HL-60 (cell line): ENCODE data around the gene POM121L2.

Experiments used
- DNase-seq, 2 experiments: peaks; one replicate each; pipeline ENCODE4 v3.0.0-alpha.2; 2010 to 2020; ENCODE audit warnings: low read depth in 1 of 2, low spot score in 1 of 2
- H3K27ac ChIP-seq: fragments of 250-450 bp; sonication (Bioruptor Pico); replicated peaks from 2 replicates; pipeline ENCODE4 v1.5.1; 2020; ENCODE audit warnings: mild to moderate bottlenecking, moderate library complexity
- H3K27me3 ChIP-seq: fragments of 250-450 bp; sonication (Bioruptor Pico); 2 replicates; pipeline ENCODE4 v1.5.1; 2021; ENCODE audit warnings: mild to moderate bottlenecking, moderate library complexity; ENCODE audit not compliant: insufficient read depth, poor library complexity, severe bottlenecking
- H3K4me3 ChIP-seq: replicated peaks from 2 replicates; pipeline ENCODE4 v1.5.1; 2011; ENCODE audit warnings: mild to moderate bottlenecking, control low read depth, low read length; ENCODE audit not compliant: insufficient read depth
- CTCF ChIP-seq: IDR thresholded peaks from one replicate; pipeline ENCODE4 v1.5.1; 2011; ENCODE audit warnings: low read length, control low read depth, inconsistent platforms; ENCODE audit not compliant: insufficient read depth
- GABPA ChIP-seq: IDR thresholded peaks from 2 replicates; pipeline ENCODE4 v1.6.1; 2012; ENCODE audit warnings: low read depth
- POLR2AphosphoS5 ChIP-seq: IDR thresholded peaks from 2 replicates; pipeline ENCODE4 v1.6.1; 2012; ENCODE audit warnings: low read depth
- REST ChIP-seq: IDR thresholded peaks from 2 replicates; pipeline ENCODE4 v1.6.1; 2012; ENCODE audit warnings: low read depth; ENCODE audit not compliant: insufficient replicate concordance
- SPI1 ChIP-seq: IDR thresholded peaks from 2 replicates; pipeline ENCODE4 v1.6.1; 2012; ENCODE audit warnings: low read depth, mild to moderate bottlenecking, borderline replicate concordance

The POM121L2 gene

GRCh38 chr6:27297857-27298730, 14.0 kb downstream of the POM121L2 start:
- TF ChIP-seq REST (no peak), CTCF (no peak), GABPA (no peak), SPI1 (no peak), POLR2AphosphoS5 (no peak)
- H3K27me3 ChIP-seq = no peaks in the 10 kb centered on the region
- H3K4me3 ChIP-seq = no peak overlapping the region
- DNase-seq = no peak
- no peak overlapping the region for H3K27ac ChIP-seq

GRCh38 chr6:27297484-27297856, 14.6 kb downstream of the POM121L2 start:
- TF ChIP-seq GABPA (no peak), REST (no peak), POLR2AphosphoS5 (no peak), CTCF (no peak), SPI1 (no peak)
- Histone ChIP-seq H3K27me3 (no peaks in the 10 kb centered on the region), H3K27ac (no peak overlapping the region), H3K4me3 (no peak overlapping the region)
- DNase-seq = no peak

GRCh38 chr6:27296106-27296783, 15.8 kb downstream of the POM121L2 start:
- DNase-seq = no peak
- H3K27ac ChIP-seq = no peak overlapping the region
- TF ChIP-seq SPI1 = no peak
- TF ChIP-seq GABPA = no peak
- no peak for TF ChIP-seq REST
- TF ChIP-seq CTCF = no peak
- TF ChIP-seq POLR2AphosphoS5 = no peak
- H3K4me3 ChIP-seq = no peak overlapping the region
- H3K27me3 ChIP-seq = no peaks in the 10 kb centered on the region
